Thyroid gland (tissue), 4 donors: ENCODE results near the gene USP27X.

ENCODE experiments used
- CTCF ChIP-seq, 6 experiments: fragments of 200-600 bp in 3 of 6; fragments of 450-650 bp in 3 of 6; sonication (generic) in 3 of 6; IDR thresholded peaks; one replicate each; pipeline ENCODE4 v1.5.1; 2016 to 2019; ENCODE audit warnings: antibody characterized with exemption in 6 of 6, mild to moderate bottlenecking in 2 of 6, inconsistent platforms in 1 of 6, moderate library complexity in 1 of 6
- POLR2A ChIP-seq, 2 donors: fragments of 450-650 bp; IDR thresholded peaks; one replicate each; pipeline ENCODE4 v1.6.1; 2017; ENCODE audit warnings: antibody characterized with exemption in 2 of 2, mild to moderate bottlenecking in 2 of 2, moderate library complexity in 1 of 2

GRCh38 chrX:49878128-49878833 lies 1.0 kb upstream of the USP27X start:
- TF ChIP-seq POLR2A (IDR thresholded peaks at IDR 0.05) (no peak), CTCF (IDR thresholded peaks at IDR 0.05) (no peak)
